ENCODE results near the gene TULP1. TPM values are rescaled to one million over a fixed set of nuclear protein-coding genes. Genes with fewer than 3 reads are reported as not detected.

The TULP1 gene
- total RNA-seq, 4 donors from 2014 or later: 1.2 TPM; not detected in 3

GRCh38 chr6:35475573-35475972, 37.1 kb downstream of the TULP1 start:
- Histone ChIP-seq H3K4me1 (peaks cover under 1 to 42% (median 28%) of the 10 kb centered on the region in 4 donors), H3K36me3 (peaks cover 12 to 100% (median 92%) of the 10 kb centered on the region in 4 donors), H3K27ac (replicated peaks in 1 of 4) (no peak overlapping the region), H3K27me3 (no peaks in the 10 kb centered on the region), H3K4me3 (no peak overlapping the region), H3K9me3 (no peaks in the 10 kb centered on the region)
- no peak for DNase-seq (ENCODE audit: extremely low spot score)
- WGBS: no CpG with 5 or more reads among the region's 4 CpGs
- intact Hi-C loops (cut with DNase I): no loop called here
- TF ChIP-seq POLR2A (IDR thresholded peaks at IDR 0.05; ENCODE audit: low read depth) (no peak), POLR2AphosphoS5 (IDR thresholded peaks at IDR 0.05) (no peak), EP300 (IDR thresholded peaks at IDR 0.05) (no peak)
- TF ChIP-seq, protein P1, sequence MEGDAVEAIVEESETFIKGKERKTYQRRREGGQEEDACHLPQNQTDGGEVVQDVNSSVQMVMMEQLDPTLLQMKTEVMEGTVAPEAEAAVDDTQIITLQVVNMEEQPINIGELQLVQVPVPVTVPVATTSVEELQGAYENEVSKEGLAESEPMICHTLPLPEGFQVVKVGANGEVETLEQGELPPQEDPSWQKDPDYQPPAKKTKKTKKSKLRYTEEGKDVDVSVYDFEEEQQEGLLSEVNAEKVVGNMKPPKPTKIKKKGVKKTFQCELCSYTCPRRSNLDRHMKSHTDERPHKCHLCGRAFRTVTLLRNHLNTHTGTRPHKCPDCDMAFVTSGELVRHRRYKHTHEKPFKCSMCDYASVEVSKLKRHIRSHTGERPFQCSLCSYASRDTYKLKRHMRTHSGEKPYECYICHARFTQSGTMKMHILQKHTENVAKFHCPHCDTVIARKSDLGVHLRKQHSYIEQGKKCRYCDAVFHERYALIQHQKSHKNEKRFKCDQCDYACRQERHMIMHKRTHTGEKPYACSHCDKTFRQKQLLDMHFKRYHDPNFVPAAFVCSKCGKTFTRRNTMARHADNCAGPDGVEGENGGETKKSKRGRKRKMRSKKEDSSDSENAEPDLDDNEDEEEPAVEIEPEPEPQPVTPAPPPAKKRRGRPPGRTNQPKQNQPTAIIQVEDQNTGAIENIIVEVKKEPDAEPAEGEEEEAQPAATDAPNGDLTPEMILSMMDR (IDR thresholded peaks at IDR 0.05): no peak

- Histone ChIP-seq H3K4me3 (no peak overlapping the region), H3K27me3 (no peaks in the 10 kb centered on the region), H3K4me1 (peaks cover 6 to 47% (median 34%) of the 10 kb centered on the region in 4 donors), H3K27ac (replicated peaks in 1 of 4) (peak overlapping the region in 2 of 4 donors; percentile 10 to 38), H3K9me3 (no peaks in the 10 kb centered on the region), H3K36me3 (peaks cover 12 to 100% (median 93%) of the 10 kb centered on the region in 4 donors)
- intact Hi-C loops (cut with DNase I): no loop called here
- 90% methylated on average over 18 of the region's 20 CpGs for WGBS
- DNase-seq (ENCODE audit: extremely low spot score): no peak
- no peak for TF ChIP-seq POLR2A (IDR thresholded peaks at IDR 0.05; ENCODE audit: low read depth)
- TF ChIP-seq POLR2AphosphoS5 (IDR thresholded peaks at IDR 0.05): no peak
- TF ChIP-seq, protein P1 (IDR thresholded peaks at IDR 0.05): no peak
- TF ChIP-seq EP300 (IDR thresholded peaks at IDR 0.05): no peak
Measured at GRCh38 chr6:35474942-35475570, 37.6 kb downstream of the TULP1 start.

DNA sequence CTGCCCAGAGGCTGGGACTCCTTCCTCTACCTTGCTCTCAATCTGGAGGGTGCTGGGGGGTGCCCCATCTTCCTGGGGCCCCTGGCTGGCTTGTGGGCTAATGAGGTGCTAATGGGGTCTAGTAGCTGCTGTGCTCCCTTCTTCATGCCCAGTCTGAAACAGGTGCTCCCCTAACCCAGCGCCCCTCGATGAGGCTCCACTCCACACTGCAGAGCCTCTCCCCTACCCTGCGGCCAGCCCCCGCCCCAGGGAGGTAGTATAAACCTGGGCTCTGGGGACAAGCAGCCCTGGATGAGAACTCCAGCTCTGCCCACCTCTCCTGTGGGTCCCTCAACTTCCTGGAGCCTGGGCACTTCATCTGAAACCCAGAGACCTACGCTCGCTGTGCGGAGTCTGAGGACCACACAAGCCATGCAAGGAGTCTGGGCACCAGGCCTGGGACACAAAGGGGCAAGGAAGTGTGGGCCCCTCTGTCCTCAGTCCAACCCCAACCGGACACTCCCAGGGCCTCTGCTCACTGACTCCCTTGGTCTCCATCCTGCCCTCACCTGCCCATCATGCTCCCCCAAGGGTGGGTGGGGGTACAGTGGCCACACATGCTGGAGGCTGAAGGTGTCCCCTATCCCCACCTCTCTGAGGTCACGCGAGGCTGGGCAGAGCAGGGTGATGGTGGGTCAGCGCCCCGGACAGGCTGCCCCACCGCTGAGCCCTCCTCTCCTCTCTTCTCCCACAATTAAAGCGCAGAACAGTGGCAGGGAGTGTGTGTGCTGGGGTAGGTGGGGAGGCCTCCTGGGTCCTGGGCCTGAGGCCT, 38.4 kb downstream of the TULP1 start:
- H3K36me3 ChIP-seq: peaks cover 12 to 97% (median 91%) of the 10 kb centered on the region in 4 donors
- DNase-seq (ENCODE audit: extremely low spot score): no peak
- 97% methylated on average over 5 of the region's 14 CpGs for WGBS
- H3K4me1 ChIP-seq: peaks cover 12 to 55% (median 41%) of the 10 kb centered on the region in 4 donors
- intact Hi-C loops (cut with DNase I): no loop called here
- H3K27ac ChIP-seq (replicated peaks in 1 of 4): peak overlapping the region in 3 of 4 donors; percentile 24 to 91 (median 38)
- TF ChIP-seq POLR2AphosphoS5 (IDR thresholded peaks at IDR 0.05) (no peak), EP300 (IDR thresholded peaks at IDR 0.05) (no peak), POLR2A (IDR thresholded peaks at IDR 0.05; ENCODE audit: low read depth) (no peak)
- TF ChIP-seq, protein P1 (IDR thresholded peaks at IDR 0.05): no peak
- no peaks in the 10 kb centered on the region for H3K27me3 ChIP-seq
- H3K9me3 ChIP-seq: no peaks in the 10 kb centered on the region
- H3K4me3 ChIP-seq: no peak overlapping the region

DNA sequence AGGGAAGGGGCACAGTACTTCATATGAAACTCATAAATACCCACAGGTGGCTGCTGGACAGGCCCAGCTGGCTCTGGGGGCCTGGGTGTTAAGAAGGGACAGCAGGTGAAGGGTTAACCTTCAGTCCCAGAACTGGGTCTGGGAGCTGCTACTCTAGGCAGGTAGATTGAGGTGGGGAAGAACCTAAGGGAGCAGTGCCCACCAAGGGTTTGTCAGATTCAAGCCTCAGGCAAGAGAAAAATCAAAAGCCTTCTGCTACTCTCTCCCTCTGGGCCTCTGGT, 38.9 kb downstream of the TULP1 start:
- H3K4me3 ChIP-seq: no peak overlapping the region
- H3K27me3 ChIP-seq: no peaks in the 10 kb centered on the region
- peak overlapping the region in 3 of 4 donors; percentile 24 to 91 (median 38) for H3K27ac ChIP-seq (replicated peaks in 1 of 4)
- DNase-seq (ENCODE audit: extremely low spot score): no peak
- intact Hi-C loops (cut with DNase I): no loop called here
- no peaks in the 10 kb centered on the region for H3K9me3 ChIP-seq
- no peak for TF ChIP-seq POLR2A (IDR thresholded peaks at IDR 0.05; ENCODE audit: low read depth)
- no peak for TF ChIP-seq EP300 (IDR thresholded peaks at IDR 0.05)
- TF ChIP-seq POLR2AphosphoS5 (IDR thresholded peaks at IDR 0.05): no peak
- TF ChIP-seq, protein P1 (IDR thresholded peaks at IDR 0.05): no peak
- peaks cover 12 to 60% (median 44%) of the 10 kb centered on the region in 4 donors for H3K4me1 ChIP-seq
- H3K36me3 ChIP-seq: peaks cover 12 to 91% (median 88%) of the 10 kb centered on the region in 4 donors
